Measurements from ENCODE around the gene NIP7. TPM values are rescaled to one million over a fixed set of nuclear protein-coding genes. Genes with fewer than 3 reads are reported as not detected.

Gene NIP7
- total RNA-seq, 6 donors from 2014 or later: 2.7 to 21.0 (median 14.1) TPM

GRCh38 chr16:69311533-69312387 lies 27.8 kb upstream of the NIP7 start:
- peak overlapping the region; percentile 82 to 99 (median 92) for H3K4me3 ChIP-seq
- ATAC-seq (ENCODE audit: low FRiP score in 2 of 2) (peak; percentile 23 to 69), DNase-seq (peak in 1 of 2 donors; percentile 54)
- H3K4me1 ChIP-seq: peaks cover 13 to 32% (median 18%) of the 10 kb centered on the region in 4 donors
- peaks cover 5 to 28% (median 25%) of the 10 kb centered on the region in 4 donors for H3K36me3 ChIP-seq
- WGBS, 2 donors: 3 to 5% methylated on average over 12 to 28 of the region's 59 CpGs
- TF ChIP-seq CTCF (IDR thresholded peaks at IDR 0.05) (no peak), POLR2A (IDR thresholded peaks at IDR 0.05) (no peak), POLR2AphosphoS5 (IDR thresholded peaks at IDR 0.05) (no peak), EP300 (IDR thresholded peaks at IDR 0.05) (no peak)
- H3K27me3 ChIP-seq: no peaks in the 10 kb centered on the region
- peak overlapping the region; percentile 89 to 94 (median 92) for H3K27ac ChIP-seq
- no peaks in the 10 kb centered on the region for H3K9me3 ChIP-seq

- peaks cover 13 to 32% (median 18%) of the 10 kb centered on the region in 4 donors for H3K4me1 ChIP-seq
- no peak for DNase-seq
- H3K9me3 ChIP-seq: no peaks in the 10 kb centered on the region
- no peak for TF ChIP-seq POLR2A (IDR thresholded peaks at IDR 0.05)
- TF ChIP-seq EP300 (IDR thresholded peaks at IDR 0.05): no peak
- TF ChIP-seq POLR2AphosphoS5 (IDR thresholded peaks at IDR 0.05): no peak
- TF ChIP-seq CTCF (IDR thresholded peaks at IDR 0.05): no peak
- no peak for ATAC-seq (ENCODE audit: low FRiP score in 2 of 2)
- no peak overlapping the region for H3K4me3 ChIP-seq
- peaks cover 10 to 45% (median 40%) of the 10 kb centered on the region in 4 donors for H3K36me3 ChIP-seq
- no peaks in the 10 kb centered on the region for H3K27me3 ChIP-seq
- 95% methylated on average over 5 of the region's 5 CpGs for WGBS, 2 donors
- H3K27ac ChIP-seq: no peak overlapping the region
These were observed 26.1 kb upstream of the NIP7 start for GRCh38 chr16:69313469-69313868.

- ATAC-seq (ENCODE audit: low FRiP score in 2 of 2) (no peak), DNase-seq (no peak)
- Histone ChIP-seq H3K9me3 (no peaks in the 10 kb centered on the region), H3K4me1 (peaks cover 13 to 32% (median 18%) of the 10 kb centered on the region in 4 donors), H3K27me3 (no peaks in the 10 kb centered on the region), H3K4me3 (no peak overlapping the region), H3K27ac (no peak overlapping the region), H3K36me3 (peaks cover 19 to 56% (median 51%) of the 10 kb centered on the region in 4 donors)
- WGBS, 2 donors: 86 to 90% methylated on average over 11 of the region's 11 CpGs
- no peak for TF ChIP-seq POLR2A (IDR thresholded peaks at IDR 0.05)
- no peak for TF ChIP-seq POLR2AphosphoS5 (IDR thresholded peaks at IDR 0.05)
- no peak for TF ChIP-seq EP300 (IDR thresholded peaks at IDR 0.05)
- TF ChIP-seq CTCF (IDR thresholded peaks at IDR 0.05): no peak
These were observed 25.0 kb upstream of the NIP7 start for GRCh38 chr16:69314534-69314933.

GRCh38 chr16:69315486-69316311 lies 23.9 kb upstream of the NIP7 start:
- peaks cover 7 to 27% (median 15%) of the 10 kb centered on the region in 4 donors for H3K4me1 ChIP-seq
- H3K9me3 ChIP-seq: no peaks in the 10 kb centered on the region
- H3K27me3 ChIP-seq: no peaks in the 10 kb centered on the region
- DNase-seq: no peak
- H3K27ac ChIP-seq: no peak overlapping the region
- no peak for ATAC-seq (ENCODE audit: low FRiP score in 2 of 2)
- H3K4me3 ChIP-seq: no peak overlapping the region
- peaks cover 30 to 67% (median 63%) of the 10 kb centered on the region in 4 donors for H3K36me3 ChIP-seq
- 90 to 93% methylated on average over 30 of the region's 30 CpGs for WGBS, 2 donors
- TF ChIP-seq POLR2AphosphoS5 (IDR thresholded peaks at IDR 0.05): no peak
- no peak for TF ChIP-seq POLR2A (IDR thresholded peaks at IDR 0.05)
- no peak for TF ChIP-seq EP300 (IDR thresholded peaks at IDR 0.05)
- no peak for TF ChIP-seq CTCF (IDR thresholded peaks at IDR 0.05)

Measured in upper lobe of left lung (tissue), 6 donors.